Measurements from ENCODE around the gene SRP19.
"Not testable (repeated sequence)": the region's sequence is repeated elsewhere in the genome, so short reads cannot be mapped to it uniquely, and the experiment has no call there.

Gene SRP19

DNA sequence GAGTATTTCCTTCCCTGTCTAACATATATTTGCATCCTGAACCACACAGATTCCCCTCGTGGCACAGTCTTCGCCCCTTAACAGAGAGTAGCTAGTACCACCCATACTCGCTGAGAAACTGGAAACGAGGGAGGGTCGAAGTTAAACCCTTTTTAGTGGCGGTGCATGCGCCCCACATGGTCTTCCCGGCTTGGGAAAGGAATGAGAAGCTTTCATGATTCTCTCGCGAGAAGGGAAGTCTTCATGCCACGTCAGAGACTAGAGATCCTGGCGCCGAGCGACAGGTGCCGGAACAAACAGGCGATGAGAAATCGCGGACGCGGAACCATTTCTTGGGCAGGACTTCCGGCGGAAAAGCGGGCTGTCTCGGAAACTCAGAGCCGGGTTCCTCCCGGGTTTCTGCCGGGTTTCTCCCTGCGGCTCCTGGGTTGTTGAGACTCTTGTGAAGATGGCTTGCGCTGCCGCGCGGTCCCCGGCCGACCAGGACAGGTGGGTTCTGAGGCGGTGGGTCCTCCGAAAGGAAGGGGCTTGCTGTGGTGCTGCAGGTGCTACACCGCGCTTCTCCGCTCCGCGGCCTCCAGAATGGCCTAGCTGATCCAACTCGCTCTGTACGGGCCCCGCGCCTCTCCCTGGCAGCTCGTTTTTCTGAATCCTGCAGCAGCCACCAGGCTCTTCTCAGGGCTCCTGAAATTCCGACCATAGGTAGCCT lies at the start of gene SRP19:
SRP19 (plus strand) TSS at position 359 of the 709 bp plus-strand sequence; CDS start at position 449, 90 bp downstream.
- DNase-seq (ENCODE audit: low read depth), result peak; percentile 95

DNA sequence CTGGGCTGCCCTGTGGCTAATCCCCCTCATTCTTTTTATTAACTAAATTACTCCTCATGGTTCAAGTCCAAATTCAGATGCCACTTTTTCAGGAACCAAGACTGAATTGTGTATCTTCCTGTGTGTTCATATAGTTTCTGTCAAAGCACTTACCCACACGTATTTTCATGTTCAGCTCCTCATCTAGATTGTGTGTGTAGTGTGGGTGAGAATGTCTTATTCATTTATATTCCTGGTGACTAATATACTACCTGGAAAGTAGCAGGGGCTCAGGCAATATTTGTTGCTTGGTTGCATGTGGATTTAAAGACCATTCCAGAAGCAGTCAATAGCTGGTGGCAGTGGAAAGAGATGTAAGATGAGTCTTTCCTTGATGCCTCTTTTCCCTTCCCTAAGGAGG lies 48.5 kb upstream of the SRP19 start:
- DNase-seq (ENCODE audit: low read depth), result no peak

DNA sequence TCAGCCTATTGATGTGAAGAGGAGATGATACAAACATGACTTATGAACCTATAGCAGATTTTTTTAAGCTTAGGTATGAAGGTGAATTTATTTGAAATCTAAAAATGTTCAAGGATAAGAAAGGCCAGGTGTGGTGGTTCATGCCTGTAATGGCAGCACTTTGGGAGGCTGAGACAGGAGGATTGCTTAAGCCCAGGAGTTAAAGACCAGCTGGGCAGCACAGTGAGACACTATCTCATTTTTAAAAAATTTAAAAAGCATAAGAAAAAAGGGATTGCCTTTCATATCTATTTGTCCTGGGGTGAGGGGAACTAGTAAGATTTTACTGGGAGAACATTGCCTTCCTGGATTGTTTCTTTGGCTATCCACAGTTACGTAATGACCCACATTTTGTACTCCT lies 40.8 kb upstream of the SRP19 start:
- no peak for DNase-seq (ENCODE audit: low read depth)

DNA sequence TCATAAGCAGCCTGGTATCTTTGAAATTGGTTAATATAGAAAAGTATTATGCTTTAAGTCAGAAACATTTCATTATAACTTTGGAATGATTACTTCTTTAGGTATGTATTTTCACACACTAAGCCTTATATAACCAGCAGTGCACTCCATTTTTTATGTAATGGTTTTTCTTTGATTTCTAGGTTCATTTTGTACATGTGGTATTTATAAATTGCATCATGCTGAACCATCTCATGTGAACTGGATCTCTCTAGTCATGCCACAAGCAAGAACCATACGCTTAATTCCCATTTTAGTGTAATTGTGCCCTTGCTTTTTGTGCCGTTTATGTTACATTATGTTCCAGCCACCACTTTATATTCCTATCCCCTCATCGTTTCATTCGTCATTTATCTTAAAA lies 38.6 kb upstream of the SRP19 start:
- no peak for DNase-seq (ENCODE audit: low read depth)

DNA sequence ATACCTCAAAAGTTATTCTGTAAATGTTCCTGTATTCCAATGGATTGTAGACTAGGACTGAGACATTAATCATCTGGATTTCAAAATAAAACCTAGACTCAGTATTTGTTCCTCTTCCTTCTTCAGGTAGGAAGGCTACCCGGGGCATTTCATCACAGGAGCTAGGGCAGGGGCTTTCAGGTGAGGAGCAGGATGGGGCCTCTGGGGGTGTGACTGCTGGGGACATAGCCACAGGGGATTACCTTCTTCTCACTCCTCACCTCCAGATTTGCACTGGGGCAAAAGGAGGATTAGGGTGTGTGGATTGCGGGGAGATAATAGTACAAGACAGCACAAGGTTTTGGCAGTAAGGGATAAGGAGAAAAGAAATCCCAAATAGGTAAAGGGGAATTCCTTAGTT lies 37.9 kb upstream of the SRP19 start:
- DNase-seq (ENCODE audit: low read depth), result no peak

DNA sequence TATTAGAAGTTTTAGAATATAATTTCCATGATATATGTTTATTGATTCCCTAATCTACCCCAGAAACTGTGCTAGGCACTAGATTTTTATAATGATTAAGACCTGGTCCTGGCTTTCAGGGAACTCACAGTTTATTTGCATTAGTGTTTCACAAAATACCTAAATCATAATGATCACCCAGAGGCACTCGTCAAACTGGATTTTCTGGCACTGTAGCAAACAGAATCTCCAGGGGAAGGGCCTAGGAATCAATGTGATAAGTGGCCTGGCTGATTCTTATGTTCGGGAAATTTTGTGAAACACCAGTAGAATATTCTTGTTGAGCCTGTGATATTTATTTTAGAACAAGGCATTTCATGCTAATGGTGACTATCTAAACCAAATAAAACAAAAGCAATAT lies 37.4 kb upstream of the SRP19 start:
- no peak for DNase-seq (ENCODE audit: low read depth)

DNA sequence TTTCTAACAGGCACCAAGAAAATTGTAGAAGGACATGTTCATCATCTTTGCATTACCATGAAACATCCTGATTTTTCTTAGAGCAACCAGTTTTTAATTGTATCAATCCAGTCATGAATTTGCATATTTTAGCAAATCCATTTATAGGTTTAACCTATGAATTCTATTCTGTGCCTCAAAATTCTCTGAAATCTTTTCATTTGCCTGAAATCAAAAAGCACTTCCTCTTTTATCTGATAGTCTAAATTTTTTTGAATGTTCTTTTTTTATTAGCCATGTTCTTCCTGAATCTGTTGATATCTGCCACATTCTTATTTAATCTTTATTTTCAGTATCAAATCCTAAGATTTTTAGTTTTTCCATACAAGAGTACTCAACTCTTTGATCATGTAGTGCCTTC lies 36.9 kb upstream of the SRP19 start:
- no peak for DNase-seq (ENCODE audit: low read depth)

DNA sequence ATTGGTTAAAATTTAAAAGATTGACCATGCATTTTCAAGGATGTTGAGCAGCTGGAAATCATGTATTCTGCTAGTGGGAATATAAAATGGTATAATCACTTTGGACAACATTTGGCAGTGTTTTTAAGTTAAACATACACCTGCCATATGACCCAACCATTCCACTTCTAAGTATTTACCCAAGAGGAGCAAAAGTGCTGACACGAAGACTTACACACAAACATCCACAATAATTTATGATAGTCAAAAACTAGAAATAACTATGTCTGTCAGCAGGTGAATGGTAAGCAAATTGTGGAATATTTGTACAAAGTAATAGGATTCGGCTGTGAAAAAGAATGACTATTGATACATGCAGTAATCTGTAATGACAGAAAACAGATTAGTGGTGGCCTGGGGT lies 30.7 kb upstream of the SRP19 start:
- no peak for DNase-seq (ENCODE audit: low read depth)

DNA sequence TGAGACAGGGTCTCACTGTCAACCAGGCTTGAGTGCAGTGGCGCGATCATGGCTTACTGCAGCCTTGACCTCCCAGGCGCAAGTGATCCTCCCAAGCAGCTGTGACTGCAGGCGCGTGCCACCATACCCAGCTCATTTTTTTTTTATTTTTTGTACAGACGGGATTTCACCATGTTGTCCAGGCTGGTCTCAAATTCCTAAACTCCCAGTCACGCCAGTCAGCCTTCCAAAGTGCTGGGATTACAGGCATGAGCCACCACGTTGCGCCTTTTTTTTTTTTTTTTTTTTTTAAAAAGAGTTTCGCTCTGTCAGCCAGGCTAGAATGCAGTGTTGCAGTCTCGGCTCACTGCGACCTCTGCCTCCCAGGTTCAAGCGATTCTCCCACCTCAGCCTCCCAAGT lies 27.1 kb upstream of the SRP19 start:
- DNase-seq (ENCODE audit: low read depth), result no peak

DNA sequence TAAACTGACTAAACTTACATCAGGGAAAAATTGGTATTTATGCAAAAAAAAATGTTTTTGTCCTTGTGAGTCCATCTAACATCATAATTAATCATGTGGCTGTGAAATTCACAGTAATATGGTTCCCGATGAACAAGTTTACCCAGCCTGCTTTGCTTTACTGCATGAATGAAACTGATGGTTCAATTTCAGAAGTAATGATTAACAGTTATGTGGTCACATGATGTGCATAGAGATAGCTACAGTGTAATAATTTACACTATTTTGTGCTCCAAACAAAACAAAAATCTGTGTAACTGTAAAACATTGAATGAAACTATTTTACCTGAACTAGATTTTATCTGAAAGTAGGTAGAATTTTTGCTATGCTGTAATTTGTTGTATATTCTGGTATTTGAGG lies 16.6 kb upstream of the SRP19 start:
- DNase-seq (ENCODE audit: low read depth), result no peak

DNA sequence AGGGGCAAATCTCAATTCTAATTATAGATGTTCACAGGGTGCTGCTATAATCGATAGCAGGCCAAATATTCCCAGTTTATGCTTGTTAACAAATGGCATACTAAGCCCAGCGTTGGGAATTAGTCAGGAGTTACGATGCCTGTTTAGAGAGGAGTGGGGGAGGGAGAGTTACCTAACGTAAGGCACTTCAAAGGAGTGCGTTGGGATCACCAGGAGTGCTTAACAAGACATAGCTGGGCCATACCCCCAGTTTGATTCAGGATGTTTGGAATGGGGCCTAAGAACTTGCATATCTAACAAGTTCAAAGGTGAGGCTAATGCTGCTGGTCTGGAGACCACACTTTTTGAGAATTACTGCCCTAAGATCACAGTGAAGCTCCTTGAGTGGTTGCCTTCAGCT lies 14.5 kb upstream of the SRP19 start:
- no peak for DNase-seq (ENCODE audit: low read depth)

DNA sequence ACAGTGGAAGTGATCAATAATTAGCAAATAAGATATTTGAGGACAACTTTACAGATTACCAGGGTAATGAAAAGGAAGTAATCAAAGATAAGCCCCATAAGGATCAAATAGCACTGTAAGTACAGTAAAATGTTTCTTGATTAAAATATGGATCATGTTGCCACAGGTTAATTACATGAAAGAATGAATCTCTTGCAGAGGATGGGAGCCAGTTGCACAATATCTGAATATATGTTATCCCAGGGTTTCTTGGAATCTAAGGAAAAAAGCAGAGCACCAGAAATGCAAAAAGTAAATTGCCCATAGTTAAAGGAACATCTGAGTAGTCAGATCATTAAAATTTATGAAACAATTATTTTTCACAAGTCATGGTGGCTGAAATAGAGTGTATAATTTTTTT lies 13.8 kb upstream of the SRP19 start:
- DNase-seq (ENCODE audit: low read depth), result no peak

DNA sequence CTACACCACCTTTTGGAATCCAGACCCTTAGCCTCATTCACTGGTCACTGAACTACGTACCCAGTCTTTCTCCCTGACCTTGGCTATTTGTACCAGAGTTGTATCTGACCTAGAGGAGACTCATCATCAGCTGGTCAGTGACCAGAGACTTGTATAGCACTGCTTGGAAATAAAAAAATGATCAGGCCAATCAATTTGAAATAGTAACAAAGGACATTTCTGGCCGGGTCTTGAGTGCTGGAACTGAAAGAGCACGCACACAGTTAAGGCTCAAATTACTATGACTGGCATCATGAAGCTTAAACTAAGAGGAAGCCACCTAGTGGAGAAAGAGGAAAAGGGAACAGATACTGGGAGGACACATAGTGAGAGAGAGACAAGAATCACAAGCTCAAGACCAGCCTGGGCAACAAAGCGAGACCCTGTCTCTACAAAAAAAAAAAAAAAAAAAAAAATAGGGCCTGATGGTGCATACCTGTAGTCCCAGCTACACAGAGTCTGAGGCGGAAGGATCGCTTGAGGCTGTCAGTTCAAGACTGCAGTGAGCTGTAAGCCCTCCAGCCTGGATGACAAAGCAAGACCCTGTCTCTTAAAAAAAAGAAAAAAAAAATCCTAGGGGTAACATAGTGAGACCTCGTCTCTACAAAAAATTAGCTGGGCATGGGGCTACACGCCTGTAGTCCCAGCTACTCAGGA lies 12.8 kb upstream of the SRP19 start:
- DNase-seq (ENCODE audit: low read depth), result peak; percentile 47

DNA sequence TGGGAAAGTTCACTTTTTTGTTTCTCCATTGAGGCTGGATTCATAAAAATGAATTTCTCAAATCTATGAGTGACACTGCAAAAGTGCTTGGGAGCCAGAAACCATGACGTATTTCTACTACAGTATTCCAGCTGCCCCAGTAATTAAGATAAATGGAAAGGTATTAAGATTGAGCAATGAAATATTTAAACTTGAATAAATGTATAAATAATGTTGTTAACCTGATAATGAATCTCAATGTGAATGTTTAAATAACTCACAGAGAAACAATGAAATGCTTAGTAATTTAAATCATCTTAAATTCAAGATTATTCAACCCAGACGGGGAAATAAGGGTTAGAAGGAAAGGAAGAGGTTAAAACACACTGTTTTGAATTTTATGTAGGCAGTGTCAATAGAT lies 11.2 kb upstream of the SRP19 start:
- no peak for DNase-seq (ENCODE audit: low read depth)

DNA sequence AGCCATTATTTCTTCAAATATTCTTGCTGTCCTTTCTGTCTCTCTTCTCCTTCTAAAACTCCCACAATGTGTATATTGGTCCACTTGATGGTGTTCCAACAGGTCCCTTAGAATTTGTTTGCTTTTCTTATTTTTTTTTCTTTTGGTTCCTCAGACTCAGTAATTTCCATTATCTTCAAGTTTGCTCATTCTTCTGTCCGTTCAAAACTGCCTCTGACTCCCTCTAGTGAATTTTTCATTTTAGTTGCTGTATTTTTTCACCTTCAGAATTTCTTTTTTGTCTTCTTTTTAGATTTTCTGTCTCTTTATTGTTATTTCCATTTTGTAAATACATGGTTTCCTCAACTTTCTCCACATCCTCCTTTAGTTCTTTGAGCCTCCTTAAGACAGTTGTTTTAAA lies 6.4 kb upstream of the SRP19 start:
- no peak for DNase-seq (ENCODE audit: low read depth)

DNA sequence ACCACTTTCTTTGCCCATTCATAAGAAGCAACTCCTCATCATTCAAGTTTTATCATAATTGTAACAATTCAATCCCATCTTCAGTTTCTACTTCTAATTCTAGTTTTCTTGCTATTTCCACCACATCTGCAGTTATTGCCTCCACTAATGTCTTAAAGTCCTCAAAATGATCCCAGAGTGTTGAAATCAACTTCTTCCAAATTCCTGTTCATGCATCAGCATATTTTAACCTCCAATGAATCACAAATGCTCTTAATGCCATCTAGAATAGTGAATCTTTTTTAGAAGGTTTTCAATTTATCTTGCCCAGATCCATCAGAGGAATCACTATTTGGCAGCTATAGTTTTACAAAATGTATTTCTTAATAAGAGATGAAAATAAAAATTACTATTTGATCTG lies 3.2 kb upstream of the SRP19 start:
- no peak for DNase-seq (ENCODE audit: low read depth)

DNA sequence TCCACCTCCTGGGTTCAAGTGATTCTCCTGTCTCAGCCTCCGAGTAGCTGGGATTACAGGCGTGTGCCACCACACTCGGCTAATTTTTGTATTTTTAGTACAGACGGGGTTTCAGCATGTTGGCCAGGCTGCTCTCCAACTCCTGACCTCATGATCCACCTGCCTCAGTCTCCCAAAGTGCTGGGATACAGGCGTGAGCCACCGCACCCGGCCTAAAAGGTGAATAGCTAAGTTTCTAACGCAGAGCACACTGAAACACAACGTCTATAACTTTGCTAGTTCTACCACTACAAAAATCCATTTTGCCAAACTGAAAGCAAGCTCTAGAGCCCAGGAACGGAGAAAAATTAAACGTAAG lies 537 bp upstream of the SRP19 start:
- not testable (repeated sequence) for DNase-seq (ENCODE audit: low read depth)

DNA sequence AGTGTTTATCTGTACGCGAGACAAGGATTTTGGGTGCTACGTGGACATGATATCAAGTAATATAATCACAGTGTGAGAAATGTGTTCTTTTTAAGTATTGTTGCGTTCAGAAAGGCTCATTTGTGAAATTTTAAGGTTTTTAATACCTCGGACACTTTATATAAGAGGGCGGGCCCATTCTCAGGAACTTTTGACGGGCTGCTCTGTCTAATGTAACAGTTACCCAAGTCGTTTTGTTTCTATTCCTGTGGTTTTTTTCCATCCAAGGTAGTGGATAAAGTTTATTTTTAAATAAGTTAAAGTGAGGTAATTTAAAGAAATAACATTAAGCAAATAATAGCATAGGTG lies 525 bp downstream of the SRP19 start:
- no peak for DNase-seq (ENCODE audit: low read depth)

DNA sequence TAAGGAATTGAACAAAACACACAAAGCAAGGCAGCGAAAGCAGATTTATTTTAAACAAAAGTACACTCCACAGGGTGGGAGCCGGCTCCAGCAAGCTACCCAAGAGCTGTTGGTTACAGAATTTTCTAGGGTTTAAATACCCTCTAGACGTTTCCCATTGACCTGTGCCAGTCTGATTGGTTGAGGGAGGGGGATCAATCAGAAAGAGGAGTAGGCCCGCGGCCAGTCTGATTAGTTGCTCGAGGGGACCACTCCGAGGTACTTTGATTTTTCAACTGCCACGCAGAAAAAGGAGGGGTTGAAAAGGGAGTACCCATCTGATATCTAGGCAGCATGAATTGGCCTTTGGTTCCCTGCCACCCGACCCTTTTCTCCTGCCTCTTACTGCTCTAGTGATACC lies 998 bp downstream of the SRP19 start:
- DNase-seq (ENCODE audit: low read depth), result no peak

DNA sequence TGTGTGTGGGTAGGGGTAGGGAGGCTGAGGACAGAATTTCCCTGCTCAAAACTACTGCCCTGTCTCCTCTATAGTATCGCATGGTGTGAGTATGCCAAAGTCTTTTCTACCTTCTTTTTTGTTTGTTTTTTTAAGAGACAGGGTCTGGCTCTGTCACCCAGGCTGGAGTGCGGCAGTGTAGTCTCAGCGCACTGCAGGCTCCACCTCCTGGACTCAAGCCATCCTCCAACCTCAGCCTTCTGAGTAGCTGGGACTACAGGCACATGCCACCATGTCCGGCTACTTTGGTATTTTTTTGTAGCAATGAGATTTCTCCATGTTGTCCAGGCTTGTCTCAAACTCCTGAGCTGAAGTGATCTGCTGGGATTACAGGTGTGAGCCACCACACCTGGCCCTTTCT lies 2.5 kb downstream of the SRP19 start:
- no peak for DNase-seq (ENCODE audit: low read depth)

DNA sequence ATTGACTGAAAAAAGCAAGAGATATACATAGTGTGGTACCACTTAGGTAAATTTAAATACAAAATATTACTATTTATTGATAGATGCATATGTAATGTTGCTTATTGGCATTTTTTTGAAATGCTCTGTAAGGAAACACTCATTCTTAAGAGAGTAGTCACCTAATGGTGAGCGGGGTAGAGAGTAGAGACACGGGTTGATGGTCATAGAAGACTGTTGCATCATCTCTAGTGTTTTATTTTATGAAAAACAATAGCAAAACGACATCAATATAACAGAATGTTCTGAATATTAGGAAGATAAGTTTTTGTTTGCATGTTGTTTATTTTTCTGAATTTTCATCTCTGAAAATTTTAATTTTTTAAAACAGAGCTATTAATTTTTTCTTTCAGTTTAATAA lies 4.0 kb downstream of the SRP19 start:
- peak; percentile 17 for DNase-seq (ENCODE audit: low read depth)

DNA sequence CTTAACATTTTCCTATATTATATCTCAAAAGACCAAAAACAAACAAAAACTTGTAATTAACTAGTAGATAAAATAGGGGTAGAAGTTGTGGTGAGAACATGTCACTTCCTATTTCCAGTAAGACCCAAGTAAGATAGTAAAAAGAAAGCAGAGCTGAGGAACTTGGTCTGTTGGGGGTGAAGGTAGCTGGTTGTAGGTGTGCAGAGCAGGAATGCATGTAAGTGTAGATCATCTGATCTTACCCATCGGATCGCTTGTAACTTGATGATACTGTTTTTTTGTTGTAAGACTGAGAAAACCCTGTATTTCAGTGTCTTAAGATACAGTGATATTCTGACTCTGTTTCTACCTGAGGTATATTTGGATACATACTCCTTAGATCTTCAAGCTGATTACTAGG lies 5.7 kb downstream of the SRP19 start:
- no peak for DNase-seq (ENCODE audit: low read depth)

DNA sequence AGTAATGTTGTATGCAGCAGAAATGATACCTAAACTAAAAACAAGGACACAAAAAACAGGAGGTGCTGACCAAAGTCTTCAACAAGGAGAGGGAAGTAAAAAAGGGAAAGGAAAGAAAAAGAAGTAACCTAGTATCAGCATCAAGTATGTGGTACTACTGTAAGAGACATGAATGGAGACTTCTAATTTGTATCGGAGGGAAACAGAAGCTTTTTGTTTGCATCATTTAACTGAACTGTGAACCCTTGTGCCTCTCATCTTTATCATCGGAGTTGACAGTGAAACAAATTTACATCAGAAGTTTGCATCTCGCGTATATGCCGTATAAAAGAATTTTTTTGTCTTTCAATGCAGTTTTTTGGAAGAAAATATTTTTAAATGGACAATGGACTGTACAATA lies 6.3 kb downstream of the SRP19 start:
- no peak for DNase-seq (ENCODE audit: low read depth)

DNA sequence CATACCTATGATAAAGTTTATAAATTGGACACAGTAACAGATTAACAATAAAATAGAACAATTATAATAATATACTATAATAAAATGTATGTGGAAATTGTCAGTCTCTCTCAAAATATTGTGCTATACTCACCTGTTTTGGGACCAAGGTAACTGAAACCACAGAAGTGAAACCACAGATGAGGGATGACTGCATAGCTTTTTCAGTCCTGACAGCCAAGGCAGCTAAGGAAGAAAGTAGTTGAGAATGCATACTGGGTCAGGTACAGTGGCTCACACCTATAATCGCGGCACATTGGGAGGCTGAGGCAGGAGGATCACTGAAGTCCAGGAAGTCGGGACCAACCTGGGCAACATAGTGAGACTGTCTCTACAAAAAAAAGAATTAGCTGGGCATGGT lies 8.9 kb downstream of the SRP19 start:
- DNase-seq (ENCODE audit: low read depth), result no peak
